CD4-positive, alpha-beta T cell treated with Interleukin-4 for 1 hour (primary cell): ENCODE results near the gene PRKAG2.
"Not testable (repeated sequence)": the region's sequence is repeated elsewhere in the genome, so short reads cannot be mapped to it uniquely, and the experiment has no call there.

Experiments
- DNase-seq, 2 donors: peaks; one replicate each; pipeline ENCODE4 v3.0.0-alpha.2; 2020 to 2022

The PRKAG2 gene

DNA sequence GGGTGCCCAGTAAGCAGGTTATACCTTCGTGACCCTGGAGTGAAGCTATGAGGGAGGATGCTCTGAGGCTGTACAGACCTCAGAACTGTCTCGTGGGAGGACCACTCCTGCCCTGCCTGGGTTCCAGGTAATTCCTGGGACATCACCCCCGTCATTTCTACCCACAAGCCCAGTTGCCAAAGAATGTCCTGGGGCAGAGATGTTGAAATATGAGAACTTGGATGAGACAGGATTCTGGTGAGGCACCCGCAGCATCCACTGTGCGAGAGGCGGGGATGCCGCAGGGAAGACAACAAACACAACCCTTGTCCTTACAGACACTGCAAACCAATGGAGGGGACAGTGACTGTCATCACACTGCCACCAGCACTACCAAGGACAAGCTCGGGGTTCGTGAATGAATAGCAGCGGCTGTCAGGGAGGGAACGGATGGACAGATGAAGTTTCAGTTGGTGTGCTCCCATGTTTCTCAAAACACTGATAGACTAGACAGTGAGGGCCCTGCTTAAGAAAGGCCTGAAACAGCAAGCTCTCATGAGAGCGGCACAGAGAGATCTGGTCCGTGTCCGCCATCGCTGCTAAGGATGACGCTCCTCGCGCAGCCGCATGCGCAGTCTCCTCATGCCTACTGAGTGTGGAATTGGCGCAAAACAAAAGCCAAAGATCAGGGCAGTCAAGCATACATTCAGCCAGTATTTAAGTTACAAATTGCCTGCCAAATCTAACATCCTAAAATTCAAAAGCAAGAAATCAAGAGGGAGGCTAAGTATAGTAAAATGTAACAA lies 275.2 kb downstream of the PRKAG2 start:
- no peak for DNase-seq

DNA sequence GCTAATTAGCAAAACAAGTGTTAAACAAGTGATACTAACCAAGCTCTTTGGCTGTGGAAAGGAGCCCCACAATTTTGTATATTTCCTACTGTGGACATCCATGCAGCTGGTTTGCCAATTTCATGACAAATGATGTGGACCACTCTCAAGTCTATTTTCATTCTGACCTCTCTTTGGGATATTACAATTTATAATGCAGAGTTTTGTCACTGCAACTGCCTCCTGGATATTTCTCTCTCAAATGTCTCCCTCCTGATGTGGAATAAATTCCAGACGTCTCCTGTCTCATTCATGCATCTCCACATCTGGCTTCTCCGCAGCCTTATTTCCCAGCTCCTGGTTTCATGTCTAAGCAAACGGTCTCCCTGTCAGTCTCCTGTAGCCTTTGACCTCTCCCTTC lies 276.6 kb downstream of the PRKAG2 start:
- no peak for DNase-seq

DNA sequence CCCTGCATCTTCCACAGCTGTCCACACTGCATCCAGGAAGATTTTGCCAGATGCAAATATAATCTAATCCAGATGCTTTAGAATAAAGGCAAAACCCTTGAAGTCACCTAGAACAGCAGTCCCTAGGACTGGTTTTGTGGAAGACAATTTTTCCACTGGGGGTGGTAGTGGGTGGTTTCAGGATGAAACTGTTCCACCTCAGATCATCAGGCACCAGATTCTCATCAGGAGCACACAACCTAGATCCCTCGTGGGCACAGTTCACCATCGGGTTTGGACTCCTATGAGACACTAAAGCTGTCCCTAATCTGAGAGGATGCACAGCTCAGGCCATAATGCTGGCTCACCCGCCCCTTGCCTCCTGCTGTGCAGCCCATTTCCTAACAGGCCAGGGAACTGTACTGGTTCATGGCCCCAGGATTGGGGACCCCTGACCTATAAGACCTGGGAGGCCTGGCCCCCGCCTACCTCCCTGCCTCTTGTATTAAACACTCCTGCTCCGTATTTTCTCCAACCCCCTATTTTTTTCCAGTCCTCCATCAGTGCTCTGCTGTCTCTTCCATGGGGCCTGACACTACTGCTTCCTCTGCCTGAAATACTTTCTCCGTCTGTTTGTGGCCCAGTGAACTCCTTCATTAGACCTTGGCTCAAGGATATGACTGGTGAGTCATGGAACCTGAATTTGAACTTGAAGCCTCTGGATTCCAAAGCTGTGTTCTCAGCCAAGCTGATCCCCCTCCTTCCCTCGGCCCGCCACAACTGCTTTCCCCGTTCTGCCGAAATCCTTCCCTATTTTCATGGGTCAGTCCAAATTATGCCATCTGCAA lies 277.3 kb downstream of the PRKAG2 start:
- no peak for DNase-seq

DNA sequence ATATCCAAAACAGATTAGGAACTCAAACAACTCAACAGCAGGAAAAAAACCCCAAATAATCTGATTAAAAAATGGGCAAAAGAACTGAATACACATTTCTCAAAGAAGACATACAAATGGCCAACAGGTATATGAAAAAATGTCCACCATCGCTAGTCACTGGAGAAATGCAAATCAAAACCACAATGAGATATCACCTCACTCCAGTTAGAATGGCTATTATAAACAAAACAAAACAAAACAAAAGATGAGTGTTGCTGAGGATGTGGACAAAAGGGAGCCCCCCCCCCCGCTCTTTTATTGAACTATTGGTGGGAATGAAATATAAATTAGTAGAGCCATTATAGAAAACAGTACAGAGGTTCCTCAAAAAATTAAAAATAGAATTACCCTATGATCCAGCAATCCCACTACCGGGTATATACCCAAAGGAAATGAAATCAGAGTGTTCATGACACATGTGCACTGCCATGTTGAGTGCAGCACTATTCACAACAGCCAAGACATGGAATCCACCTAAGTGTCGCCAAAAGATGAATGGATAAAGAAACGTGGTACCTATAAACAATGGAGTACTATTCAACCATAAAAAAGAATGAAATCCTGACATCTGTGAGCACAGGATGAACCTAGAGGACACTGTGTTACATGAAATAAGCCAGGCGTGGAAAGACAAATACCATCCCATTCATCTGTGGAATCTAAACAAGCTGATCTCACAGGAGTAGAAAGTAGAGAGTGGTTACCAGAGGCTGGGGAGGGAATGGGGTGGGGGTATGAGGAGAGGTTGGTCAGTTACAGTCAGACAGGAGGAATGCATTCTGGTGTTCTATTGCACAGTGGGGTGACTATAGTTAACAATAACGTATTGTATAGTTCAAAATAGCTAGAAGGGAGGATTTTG lies 279.1 kb downstream of the PRKAG2 start:
- DNase-seq, result no peak

DNA sequence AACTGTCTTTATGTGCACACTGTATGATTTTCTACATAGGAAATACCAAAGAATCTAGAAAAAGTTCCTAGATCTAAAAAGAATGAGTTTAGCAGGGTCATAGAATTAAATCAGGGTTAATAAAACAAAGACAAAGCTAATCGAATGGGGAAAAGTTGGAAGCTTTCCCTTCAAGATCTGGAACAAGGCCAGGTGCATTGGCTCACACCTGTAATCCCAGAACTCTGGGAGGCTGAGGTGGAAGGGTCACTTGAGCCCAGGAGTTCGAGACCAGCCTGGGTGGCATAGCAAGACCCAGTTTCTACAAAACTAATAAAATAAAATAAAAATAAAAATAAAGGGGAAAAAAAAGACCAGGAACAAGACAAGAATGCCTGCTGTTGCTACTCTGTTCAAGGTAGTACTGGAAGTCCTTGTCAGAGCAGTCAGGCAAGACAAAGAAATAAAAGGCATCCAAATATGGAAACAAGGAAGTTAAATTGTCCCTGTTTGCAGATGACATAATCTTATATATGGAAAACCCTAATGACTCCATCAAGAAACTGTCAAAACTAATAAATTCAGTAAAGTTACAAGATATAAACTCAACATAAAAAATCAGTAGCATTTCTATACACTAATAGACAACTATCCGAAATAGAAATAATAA lies 281.1 kb downstream of the PRKAG2 start:
- DNase-seq, result no peak

DNA sequence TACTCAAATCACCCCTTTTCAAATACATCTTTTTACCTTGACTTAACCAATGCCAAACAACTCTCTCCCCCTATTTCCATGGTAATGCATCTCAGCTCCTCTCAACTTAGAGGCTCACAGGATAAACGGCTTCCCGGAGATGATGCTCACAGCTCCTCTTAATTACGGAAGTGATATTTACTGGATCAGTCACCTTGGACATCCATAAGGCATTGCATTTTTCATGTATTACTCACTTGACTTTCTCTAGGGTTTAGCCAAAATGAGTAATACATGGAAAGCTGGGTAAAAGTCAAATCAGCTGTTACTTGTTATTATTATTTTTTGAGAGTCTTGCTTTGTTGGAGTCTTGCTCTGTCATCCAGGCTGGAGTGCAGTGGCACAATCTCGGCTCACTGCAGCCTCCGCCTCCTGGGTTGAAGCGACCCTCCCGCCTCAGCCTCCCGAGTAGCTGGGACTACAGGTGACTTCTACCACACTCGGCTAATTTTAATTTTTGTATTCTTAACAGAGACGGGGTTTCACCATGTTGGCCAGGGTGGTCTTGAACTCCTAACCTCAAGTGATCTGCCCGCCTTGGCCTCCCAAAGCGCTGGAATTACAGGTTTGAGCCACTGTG lies 283.9 kb downstream of the PRKAG2 start:
- DNase-seq, result no peak

DNA sequence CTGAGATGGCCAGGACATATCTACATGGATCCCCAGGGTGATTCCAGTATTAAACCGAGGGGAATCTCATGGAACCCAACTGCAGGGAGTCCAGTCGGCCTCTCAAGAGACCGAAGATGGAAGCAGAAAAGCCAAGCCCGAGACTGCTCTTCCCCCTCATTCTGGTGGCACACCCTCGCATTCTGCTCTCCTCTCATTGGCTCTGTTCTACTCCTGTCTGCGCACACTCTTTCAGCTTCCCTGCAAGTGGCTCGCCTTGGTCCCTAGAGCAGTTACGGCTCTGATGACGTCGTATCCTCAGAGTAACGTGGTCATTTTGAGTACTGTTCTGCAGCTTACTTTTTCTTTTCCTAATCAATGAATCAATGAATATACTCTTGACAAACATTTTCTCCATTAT lies 284.6 kb downstream of the PRKAG2 start:
- DNase-seq, result no peak

DNA sequence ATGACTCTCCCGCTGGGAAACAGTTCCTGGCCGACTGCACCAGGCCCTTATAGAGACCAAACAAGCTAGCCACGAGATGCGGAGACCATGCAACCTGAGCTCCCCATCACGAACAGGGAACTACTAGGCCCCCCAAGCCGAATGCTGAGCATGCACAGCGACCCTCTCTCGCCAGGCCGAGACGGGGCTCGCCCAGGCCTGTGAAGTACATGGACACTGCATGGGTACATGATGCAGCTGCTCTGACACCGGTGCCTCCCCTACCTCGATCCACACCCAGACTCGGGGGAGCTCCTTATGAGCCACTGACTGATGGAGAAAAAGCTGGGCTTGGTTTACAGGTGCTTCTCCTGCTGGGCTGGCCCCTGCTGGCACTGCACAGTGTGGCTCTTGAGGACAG lies 285.0 kb downstream of the PRKAG2 start:
- DNase-seq, result no peak

DNA sequence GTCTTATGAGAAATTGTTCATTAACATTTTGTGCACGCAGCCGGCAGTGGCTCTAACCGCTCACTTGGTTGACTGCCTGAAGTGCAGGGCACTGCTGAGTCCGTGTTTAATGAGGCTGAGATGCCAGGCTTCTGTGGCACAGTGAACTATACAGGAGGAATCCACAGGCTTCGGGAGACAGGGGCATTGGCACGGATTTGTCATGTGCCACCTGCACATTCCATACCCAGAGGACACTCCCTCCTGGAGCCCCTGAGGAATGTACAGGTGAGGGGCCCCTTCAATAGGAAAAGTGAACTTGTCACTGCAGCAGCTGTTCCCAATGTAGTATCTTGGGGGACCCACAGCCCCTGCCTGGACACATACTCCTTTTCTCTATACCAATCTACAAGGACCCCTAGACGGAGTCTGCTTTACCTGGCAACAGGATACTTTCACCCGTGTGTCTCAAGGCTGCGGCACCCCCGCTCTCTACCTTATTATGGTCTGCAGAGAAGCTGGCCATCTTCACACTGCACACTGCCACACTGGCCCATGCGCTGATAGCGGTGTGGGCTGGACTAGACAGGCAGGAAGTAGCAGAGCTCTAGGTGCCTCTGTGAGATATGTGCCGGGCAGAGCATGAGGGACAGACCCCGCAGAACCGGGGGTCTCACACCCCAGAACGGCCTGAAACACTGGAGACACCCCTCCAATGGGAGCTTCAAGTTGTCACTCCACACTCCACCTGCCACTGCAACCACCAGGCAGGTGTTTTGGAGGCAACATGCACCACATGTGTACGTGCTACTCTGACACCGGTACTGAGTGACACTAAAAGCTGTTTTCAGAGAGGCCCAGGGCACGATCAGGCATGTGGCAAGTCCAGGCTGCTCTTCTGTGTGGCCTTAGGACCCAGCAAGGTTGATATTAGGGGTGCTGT lies 285.8 kb downstream of the PRKAG2 start:
- no peak for DNase-seq

DNA sequence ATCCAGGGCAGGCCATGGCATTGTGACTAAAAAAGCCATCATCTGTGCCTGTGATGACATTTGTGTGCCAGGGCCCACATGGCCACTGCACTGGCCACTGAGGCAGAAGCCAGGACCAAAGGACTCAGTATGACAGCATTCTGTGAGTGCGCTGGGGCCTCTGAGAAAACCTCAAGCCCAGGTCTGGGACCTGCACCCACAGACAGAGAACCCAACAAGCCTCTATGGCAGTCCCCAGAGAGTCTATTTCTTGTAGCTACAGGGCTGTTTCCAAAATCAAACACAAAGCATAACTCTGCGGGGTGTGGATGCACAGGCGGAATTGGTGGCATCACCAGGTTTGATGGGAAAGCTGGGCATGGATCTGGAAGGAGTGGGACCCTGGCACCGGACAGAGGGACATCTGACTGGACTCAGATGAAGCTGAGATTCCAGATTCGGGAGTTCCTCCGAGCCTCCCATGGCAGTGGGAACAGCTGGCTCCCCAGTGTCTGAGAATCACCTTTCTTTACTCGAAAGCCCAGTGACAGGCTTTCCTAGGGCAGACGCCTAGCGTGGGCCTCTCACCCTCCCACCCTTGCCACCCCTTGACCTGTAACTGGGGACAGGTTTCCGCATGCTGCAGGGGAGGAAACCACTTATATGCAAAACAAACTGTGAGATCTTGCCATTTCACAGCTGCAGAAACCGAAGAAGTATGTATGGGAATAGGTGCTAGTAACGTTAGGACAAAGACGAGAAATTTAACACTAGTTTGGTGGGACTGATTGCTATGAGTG lies 286.7 kb downstream of the PRKAG2 start:
- DNase-seq, result no peak

DNA sequence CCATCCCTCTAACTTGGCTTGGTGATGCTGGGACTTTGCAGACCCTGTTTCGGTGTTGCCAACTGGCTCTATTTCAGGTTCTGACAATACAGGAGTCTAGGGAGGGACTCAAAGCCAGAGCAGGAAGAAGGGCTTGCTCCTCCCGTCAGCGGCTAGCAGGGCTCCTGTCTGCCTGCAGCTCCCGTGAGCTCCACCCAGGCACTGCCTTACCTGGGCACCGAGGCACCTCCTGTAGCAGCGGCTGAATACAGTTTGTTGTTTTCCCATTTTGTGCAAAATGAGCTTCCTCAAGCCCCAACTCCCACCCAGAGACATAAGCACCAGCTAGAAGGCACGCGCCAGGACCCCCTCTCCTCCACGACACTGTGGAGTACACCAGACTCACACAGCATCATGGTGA lies 287.9 kb downstream of the PRKAG2 start:
- no peak for DNase-seq

DNA sequence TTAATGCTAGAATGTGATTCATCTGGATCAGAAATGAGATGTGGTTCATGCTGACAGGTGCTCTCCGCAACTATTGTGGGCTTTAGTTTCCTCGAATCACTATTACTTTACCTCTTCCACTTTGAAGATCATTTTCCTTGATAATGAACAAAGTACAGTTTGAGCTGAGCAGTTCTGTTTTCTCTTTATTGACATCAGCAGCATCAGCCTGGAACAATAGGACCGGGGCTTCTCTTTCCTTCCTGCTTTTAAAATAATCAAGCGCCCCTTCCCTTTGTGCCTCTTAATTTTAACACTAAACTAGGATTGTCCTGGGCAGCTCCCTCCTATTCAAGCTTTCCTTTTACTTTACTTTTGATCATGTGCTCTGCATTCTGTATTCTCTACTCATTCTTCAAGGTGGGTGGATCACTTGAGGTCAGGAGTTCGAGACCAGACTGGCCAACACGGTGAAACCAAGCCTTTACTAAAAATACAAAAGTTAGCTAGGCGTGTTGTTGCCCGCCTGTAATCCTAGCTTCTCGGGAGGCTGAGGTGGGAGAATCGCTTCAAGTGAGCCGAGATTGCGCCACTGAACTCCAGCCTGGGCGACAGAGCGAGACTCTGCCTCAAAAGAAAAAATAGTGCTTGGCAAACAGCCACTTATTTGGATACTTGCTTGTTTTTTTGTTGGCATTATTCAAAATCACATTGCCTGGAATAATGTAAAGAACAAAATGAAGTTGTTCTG lies 290.2 kb downstream of the PRKAG2 start:
- no peak for DNase-seq

DNA sequence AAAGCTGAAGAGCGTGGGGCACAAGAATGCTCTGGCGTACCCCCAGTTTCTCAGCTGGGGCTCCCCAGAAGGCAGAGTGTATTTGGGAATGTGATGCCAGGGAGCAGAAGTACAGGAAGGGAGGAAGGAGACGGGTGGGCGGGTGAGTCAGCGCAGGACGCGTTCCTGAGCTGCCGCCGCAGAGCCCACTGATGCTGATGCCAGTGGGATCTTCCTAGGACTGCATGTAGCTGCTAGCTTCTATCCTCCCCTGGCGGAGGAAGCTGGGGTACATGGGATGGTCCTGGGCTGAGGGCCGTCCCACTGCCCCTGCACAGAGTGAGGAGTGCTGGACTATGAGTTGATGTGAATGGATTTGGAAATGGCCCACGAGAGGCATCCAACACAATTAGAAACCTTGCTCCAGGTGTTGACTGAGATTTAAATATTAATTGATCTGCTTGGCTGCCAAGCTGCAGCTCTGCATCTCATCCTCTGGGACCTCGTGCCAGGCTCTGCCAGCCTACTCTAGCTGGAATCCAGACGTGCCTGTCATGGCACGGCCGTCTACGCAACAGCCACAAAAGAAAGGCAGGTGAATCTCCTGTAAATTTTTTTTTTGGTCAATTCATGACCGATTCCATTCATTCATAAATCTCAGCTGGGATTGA lies 291.0 kb downstream of the PRKAG2 start:
- no peak for DNase-seq

DNA sequence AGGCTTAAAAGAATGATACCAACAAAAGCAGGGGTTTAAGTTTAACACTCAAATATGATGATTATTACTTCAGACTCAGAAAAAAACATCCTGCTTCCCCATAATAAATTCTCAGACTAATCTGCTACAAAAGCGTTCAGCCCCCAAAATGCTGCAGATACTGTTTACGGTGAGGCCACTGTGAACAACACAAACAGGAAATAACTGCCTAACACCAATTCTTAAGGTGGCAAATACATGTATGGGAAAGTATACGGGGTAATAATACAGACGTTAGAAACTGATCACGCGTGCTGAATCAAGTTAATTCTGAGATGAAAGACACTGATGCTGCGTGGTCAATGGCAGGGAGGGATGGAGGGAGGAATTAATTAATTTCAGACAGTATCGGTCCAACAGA lies 295.2 kb downstream of the PRKAG2 start:
- DNase-seq, result no peak

DNA sequence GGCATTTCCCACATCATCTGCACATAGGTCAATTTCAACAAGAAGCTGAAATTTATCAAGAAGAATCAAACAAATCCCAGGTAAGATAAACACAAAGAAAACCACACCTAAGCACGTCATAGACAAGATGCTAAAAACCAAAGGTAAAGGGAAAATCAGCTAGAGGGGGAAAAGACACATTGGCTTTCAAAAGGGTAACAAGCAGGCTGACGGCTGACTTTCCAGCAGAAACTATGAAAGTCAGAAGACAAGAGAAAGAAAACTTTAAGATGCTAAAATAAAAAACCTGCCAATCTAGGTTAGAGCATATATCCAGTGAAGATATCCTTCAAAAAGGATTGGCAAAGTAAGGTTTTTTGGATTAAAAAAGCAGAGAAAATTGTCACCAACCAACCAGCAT lies 297.3 kb downstream of the PRKAG2 start:
- DNase-seq, result no peak

DNA sequence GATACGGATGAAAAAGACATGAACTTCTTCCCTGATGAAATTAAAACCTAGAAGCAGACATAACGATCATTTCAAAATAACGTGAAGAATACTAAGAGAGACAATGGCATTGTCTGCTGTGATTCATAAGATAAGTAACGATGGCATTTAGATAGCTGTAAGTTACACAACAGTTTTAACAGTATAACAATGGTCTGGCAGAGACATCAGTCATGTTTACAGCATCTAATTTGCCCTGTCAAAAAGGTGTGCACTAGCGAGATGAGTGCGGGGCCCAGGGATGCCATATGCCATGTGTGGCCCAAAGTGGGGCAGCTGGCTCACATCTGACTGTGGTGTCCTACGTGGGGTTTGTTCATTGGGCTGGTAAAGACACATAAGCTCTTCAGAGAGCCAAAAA lies 301.5 kb downstream of the PRKAG2 start:
- no peak for DNase-seq

DNA sequence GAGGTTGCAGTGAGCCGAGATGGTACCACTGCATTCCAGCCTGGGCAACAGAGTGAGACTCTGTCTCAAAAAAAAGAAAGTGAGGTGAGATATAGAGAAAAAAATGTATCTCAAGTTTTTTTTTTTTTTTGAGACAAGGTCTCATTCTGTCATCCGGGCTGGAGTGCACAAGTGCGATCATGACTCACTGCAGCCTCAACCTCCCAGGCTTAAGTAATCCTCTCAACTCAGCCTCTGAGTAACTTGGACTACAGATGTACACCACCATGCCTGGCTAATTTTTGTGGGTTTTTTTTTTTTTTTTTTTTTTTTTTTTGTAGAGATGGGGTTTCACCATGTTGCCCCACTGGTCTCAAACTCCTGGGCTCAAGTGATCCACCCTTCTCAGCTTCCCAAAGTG lies 303.9 kb downstream of the PRKAG2 start:
- DNase-seq, result not testable (repeated sequence)

DNA sequence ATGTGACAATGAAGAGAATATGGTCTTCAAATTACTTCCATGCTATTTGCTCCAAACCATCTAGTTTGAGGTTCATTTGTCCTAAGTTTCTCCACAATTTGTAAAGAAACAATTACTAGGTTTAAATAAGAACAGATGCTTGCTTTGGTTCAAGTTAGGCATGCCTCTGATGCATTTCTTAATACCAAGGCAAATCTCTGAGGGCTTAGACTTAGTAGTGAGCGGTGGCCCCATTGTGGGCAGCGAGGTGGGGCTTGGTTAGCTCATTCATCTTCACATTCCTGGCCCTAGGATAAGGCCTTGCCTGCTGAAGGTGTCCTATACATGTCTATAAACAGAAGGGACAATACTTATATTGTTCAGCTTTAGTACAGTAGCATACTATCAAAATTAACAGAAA lies 304.8 kb downstream of the PRKAG2 start:
- DNase-seq, result no peak

DNA sequence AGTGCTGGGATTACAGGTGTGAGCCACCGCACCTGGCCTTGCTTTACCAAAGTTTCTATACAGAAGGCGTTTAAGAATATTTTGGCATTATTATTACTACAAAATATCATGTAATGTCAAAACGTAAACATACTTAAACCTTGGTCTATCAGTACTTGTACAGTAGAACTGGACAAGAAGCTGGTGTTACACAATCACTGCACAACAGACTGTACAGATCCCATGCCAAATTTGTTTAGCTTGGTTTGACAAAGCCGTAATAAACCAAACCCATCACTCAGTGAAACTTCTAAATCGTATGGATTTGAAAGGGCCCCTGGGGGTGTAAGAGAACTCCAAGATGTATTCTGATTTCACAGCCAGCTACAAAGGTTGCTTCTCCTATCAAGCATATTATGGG lies 305.4 kb downstream of the PRKAG2 start:
- DNase-seq, result no peak
